CD4-positive, alpha-beta T cell treated with Interferon alpha-2 for 1 hour (primary cell): ENCODE measurements around the gene SEMA4C.
"Not testable (repeated sequence)": the region's sequence is repeated elsewhere in the genome, so short reads cannot be mapped to it uniquely, and the experiment has no call there.

Experiments used
- DNase-seq, 2 donors: peaks; one replicate each; pipeline ENCODE4 v3.0.0-alpha.2; 2020 to 2022

The SEMA4C gene

DNA sequence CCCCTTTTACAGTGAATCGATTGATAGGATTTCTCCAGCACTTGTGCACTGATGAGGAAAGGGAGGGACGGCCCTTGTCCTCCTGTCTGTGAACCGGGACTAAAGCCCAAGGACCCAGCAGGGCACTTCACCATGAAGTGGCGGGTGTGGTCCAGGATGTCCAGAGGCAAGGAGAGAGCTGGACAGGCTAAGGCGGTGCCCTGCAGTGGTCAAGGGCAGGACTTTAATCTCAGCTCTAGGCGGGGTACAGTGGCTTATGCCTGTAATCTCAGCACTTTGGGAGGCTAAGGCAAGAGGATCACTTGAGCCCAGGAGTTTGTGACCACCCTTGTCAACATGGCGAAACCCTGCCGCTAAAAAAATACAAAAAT is 28.2 kb upstream of the SEMA4C start:
- DNase-seq: no peak

DNA sequence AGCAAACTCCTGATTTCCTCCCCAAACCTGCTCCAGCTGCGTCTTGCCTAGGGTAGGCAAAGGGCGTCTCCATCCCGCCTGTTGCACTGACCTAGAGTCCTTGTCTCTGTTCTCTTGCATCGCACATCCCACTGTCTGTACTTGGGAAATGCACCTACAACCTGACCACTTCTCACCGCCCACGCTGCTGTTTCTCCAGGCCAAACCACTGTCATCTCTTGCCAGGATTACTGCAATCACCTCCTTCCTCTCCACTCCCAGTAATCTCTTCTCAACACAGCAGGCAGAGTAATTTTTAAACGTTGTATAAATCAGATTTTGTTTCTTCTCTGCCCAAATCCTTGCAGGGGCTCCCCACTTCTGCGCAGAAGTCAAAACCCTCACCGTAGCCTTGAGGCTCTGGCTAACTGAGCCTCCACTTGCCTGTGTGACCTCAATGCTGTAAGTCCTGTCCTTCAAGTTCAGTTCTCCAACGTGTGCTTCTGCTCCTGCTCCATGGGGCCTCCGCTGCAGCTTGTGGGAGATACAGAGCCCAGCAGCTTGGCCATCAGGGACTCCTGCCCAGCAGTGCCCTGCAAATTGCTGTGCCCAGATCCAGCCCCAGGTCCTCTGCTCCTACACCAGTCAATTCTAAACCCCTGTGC is 27.7 kb upstream of the SEMA4C start:
- DNase-seq: no peak

DNA sequence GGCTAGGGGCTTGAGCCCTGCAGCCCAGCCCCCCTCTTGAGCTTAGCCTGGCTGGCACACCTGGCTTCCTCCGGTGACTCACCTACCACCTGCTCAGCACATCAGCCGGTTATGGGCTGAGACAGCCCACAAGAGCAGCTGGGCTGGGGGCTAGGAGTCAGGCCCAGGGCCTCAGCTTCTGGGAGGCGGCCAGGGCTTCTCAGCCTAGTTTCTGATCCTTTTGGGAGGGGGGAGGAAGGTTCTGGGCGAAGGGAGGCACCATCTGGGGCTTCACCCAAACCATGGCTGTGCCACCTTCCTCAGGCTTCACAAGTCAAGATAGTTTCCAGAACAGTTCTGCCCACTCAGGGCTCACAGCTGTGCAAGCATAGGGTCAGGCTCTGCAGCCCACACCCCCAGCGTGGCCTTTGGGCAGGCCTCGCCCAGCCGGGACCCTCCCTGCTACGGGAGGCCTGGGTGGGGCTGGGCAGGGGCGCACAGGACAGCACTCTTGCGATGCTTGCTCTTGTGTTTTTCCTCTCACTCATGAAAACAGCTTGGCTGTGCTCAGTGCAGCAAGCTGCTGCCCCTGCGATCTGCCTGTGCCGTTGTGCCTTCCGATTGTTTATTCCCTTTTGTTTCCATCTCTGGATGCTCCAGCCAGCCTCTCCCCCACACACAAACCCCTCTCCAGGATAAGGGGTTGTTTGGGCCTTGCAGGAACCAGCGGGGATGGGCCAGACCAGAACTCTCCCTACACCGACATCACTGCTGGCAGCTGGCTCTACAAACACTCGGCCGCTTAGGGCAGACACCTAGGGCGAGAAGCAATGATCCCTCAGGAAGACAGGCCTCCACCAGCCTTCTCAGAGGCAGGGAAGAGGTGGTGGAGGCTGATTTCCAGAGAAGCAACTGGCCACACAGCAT is 26.1 kb upstream of the SEMA4C start:
- DNase-seq: peak in 1 of 2 donors; percentile 14

DNA sequence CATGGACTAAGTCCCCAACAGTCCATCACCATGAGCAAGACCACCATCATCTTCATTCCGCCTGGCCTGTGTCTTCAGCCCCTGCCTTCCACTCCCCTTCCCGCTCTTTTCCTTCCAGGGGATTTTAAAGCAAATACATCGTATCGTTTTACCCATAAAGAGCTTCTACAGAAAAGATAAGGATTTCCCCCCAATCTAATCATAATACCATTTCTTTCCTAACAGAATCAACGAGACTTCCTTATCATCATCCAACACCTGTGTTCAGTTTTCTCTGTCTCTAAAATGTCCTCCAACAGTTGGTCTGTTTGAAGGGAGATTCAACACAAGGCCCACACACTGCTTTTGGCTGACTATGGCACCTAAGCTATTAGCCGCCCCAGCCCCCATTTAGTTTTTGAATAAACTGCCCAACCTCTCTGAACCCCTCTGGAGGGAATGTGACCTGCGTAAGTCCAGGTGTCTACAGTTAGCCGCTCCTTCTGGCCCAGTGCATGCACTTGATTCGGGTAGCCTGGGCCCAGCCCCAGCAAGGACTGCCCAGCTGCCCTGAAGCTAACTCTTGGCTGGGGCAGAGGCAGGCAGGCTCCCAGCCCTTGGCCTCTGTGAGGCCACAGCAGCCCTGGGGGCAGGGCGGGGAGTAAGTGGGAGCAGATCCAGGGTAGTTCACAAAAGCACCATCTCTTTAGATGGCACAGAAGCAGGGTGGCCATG is 25.3 kb upstream of the SEMA4C start:
- DNase-seq: no peak

DNA sequence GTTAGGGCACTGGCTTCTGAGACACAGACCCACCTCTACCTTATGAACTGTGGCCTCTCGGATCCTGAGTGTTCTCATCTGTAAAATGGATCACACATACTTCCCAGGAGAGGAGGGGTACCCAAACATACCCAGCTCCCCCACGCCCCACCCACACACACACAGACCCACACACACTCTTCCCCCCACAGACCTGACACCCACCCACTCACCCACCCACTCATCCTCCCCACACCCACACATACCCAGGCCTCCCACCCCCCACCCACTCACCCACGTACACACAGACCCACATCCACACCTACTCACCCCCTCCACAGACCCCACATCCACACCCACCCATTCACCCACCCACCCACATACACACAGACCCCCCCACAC is 24.3 kb upstream of the SEMA4C start:
- no peak for DNase-seq

DNA sequence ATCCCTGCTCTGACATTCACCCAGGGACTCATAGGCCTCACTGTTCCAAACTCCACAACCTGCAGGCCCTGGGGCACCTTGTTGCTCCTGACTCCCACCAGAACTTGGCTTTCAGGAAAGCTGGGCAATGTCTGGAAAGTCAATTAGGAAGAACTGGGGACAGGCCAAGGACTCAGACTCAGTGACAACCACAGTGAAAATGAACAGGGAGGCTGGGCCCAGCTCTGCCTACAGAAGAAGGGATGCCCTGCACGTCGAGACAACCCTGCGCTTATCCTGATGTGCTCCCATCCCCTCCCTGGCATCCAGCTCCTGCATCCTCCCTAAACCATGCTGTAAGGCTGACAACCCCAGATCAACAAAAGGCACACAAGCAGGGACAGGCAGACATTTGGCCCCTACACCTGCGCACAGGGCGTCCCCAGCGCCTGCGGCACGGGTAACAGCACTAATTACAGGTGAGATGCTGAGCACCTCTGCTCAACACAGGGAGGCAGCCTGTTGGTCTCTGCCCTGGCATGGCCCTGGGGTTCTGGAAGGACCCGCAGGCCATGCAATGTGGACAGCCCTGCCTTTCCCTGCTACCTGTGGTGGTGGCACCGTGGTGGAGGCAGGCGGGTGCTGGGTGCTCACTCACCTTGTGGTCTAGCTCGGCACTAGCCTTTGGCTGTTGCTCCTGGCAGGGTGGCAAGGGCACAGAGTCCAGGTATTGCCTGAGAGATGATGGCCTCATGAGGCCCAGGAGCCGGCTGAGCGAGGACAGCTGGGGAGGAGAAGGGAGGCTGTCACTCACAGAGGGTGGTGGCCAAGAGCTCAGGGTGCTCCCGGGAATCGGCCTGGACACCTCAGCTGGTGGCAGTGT is 23.6 kb upstream of the SEMA4C start:
- no peak for DNase-seq

DNA sequence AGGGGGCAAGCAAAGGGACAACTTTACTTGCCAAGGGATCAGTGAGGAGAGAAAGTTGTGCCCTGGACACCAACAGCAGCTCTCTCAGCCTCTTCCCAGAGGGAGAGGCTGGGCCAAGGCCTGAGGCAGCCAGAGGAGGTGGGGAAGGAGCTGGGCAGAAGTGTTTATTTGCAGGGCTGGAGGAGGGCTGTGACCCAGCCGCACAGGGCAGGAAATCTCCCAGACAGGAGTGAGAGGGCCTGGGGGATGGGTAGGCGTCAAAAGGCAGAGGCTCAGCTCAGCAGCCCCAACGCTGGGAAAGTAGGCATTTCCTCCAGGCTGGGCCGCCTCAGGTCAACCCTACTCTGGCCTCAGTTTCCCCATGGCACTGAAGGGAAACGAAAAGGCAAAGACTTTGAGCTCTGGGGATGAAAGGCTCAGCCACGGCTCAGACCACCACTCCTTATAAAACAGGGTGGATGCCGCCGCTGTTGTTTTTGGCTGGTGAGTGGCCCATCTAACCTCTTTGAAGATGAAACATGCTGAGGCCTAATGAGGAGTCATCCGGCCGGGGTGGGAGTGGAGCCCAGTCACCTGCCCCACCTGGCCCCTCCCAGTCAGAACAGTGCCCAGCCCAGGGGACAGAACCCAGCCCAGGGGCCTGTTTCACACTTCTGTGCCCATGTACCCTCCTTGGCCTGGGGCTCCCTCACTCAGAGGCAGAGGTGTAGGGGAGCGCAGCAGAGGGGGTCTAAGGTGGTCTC is 21.9 kb upstream of the SEMA4C start:
- DNase-seq: peak in 1 of 2 donors; percentile 29

DNA sequence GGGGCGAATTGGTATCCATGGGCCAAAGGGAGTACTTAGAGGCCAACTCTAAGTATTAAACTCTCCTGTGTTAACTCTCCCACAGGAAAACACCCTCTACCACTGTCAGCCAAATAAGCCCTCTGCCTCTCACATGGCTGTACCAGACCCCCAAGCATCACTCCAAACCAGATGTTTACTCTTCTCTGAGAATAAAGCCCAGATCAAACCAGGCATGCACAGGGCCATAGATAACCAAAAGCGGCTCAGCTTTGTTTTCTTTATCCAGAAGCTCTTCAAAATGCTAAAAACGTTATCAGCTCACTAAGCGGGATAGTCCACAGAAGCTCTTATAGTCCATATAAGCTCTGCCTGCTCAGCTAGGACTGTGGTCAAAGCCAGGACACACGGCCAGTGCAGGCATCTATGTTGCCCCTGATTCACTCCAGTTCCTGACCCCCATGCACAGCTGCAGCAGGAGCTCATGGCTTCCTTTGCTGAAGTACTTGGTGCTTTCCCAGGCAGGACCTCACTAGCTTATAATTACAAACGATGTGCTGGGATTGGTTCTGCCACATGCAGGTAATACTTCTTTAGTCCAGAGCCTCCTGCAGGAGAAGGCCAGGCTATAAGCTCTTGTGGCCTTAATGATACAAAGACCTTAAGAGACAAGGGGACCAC is 21.0 kb upstream of the SEMA4C start:
- DNase-seq: no peak

DNA sequence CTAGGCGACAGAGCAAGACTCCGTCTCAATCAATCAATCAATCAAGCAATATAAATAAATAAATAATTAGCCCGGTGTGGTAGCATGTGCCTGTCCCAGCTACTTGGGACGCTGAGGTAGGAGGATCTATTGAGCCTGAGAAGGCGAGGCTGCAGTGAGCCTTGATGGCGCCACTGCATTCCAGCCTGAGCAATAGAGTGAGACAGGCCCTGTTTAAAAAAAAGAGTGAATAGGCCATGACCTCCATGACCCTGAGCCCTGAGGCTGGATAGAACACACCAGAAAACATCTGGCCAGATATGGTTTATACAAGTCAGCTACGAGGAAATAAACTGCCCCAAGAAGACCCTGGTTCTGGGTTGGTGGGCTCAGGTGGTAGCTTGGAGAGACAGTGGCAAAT is 20.4 kb upstream of the SEMA4C start:
- DNase-seq: no peak

DNA sequence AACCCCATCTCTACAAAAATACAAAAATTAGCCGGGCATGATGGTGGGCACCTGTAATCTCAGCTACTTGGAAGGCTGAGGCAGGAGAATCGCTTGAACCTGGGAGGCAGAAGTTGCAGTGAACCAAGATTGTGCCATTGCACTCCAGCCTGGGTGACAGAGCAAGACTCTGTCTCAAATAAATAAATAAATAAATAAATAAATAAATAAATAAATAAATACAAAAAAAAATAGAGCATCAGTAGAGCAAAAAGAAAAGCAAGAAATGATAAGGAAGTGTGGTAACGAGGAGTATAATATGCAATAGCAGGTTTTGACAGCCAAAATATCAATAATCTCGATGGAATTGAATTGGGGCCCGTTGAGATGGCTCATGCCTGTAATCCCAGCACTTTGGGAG is 19.6 kb upstream of the SEMA4C start:
- not testable (repeated sequence) for DNase-seq

DNA sequence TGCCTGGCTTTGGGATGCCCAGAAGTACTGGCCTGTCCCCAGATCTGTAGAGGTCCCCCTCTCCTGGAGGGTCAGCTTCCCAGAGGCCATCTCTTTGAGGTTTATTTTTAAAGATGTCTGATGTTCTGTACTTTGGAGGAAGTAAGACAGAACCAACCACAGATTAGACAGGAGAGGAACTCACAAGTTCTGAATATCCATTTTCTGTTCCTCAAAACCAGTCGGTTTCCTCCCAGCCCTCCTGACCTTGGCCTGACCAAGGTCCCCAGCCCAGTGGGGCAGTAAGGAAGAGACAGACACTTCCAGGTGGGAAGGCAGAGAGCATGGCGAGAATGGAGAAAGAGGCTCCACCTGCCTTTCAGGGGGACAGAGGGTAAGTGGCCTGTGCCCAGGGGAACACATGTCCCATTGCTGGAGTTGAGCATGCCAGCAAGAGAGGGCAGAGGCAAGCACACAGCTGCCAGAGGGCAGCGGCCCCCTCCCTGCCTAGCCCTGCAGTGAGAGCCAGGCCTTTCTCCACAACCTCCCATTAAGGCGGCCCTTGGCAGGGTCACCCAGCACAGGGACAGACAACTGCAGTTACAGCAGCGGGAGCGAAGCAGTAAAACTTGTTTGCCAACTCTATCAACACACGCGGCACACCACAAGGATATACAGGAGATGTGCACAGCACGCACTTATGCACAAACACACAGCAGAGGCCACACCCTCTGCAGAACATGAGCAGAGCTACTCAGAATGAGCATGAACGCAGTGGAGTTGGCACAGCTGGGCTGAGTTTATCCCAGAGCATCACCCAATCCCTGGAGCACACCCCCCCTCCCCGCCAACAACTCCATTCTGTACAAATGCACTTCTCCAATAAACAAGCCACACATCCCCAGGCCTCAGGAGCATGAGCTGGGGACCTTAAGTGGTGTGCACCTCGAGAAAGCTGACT is 18.5 kb upstream of the SEMA4C start:
- no peak for DNase-seq

DNA sequence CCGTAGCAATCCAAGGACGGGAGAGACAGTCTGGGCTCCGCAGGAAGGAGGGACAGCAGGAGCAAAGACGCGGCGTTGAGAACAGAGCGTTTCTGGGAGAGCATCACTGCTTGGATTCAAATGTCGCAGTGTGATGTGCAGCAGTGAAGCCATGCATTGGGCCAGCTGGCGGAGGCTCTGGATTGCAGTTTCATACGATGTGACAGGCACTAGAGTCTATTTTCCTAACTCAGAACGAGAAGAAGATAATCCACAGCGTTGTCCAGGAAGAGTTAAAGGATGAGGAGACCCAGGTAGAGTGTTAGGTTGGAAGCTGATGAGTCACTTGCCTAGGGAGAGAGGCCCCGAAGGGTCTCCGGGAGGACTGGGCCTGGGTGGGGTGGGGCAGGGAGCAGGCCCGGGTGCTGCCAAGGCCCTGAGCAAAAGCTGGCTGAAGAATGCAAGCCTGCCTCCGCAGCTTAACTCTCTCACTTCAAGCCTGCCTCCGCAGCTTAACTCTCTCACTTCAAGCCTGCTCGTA is 17.7 kb upstream of the SEMA4C start:
- no peak for DNase-seq

DNA sequence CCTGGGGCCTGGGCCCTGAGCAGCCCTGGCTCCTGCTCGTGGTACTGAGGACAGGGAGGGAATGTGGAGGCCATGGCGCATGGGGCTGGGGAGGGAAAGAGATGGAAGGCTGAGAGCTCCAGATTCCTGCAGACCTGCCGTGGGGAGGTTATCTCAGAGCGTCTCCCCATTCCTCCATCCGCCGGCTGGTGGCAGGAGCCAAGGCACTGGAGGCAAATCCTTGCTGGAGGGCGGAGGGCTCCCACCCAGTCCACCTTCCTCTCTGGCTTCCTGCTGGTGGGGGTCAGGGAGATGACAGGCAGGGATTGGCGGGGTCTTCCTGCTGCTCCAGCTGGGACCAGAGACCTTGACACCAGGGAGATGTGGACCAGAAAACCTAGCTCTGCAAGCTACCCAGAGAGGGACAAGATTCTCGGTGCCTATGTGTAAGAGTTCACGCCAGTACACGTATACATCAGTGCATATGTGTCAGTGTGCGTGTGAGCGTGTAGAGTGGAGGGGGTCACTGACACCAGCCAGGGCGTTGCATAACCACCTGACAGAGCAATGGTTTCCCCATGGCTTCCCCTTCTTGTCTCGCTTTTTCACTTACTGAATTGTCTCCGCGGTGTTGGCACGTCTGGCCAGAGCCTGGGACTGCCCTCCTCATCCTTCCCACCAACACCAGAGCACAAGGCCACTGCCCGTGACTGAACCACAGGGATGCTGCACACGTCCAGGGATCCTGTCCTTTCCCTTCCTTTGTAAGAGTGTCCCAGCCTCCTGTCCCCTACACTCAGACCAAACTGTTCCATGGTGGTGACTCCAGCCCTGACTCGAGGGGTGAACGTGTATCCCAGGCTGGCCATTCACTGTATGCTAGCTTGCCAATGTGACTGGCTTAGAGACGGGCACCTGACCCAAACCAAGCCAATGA is 15.8 kb upstream of the SEMA4C start:
- peak in 1 of 2 donors; percentile 48 for DNase-seq

DNA sequence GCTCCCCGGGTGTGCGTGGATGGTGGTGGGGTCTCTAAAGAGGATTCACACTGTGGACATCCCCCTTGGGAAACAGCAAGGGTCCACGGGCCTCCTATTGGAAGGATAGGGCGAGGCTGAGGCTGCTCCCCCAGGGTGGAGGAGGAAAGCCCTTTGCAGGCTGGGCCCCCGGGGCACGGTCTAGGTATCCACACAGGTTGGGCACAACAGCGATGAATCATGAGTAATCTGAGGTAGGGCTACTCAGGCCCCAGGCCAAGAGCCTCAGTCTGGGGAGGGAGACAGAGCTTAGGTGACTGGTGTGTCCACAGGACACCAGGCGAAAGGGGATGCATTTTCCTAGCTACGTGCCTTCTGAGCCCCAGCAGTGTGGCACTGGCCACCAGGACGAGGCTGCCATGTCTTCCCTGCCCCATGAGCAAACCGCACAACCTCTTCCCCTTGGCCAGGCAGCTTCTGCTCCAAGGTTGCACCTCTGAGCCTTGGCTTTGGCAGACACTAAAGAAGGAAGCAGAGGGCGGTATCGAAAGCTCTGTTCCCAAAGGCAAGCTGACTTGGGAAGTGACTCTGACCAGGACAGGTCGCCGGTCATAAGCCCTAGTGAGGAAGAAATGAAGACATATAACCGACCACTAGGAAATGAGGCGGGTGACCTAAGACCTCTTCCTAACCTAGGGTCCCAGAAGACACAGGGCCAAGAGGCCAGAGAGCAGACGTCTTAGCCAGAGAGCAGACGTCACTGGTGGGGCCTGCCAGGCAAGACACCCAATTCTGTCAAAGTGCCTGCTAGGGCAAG is 14.6 kb upstream of the SEMA4C start:
- DNase-seq: no peak

DNA sequence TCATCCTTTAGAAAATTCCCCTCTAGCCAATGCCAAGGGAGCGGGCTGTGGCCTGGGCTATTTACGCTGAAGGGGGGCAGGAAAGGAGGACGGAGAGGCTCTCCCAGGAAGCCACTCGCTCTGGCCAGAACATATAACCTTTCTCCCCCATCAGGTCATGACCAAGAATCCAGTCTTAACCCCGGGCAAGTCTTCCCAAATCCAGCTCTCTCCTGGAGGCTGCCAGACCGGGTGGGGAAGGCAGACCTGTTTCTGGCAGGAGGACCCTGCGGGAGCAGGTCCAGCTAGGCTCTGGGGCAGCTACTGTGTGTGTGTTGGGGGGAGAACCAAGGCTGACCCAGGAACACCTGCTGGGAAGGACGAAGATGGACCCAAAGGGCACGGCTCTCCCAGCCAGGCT is 13.4 kb upstream of the SEMA4C start:
- no peak for DNase-seq

DNA sequence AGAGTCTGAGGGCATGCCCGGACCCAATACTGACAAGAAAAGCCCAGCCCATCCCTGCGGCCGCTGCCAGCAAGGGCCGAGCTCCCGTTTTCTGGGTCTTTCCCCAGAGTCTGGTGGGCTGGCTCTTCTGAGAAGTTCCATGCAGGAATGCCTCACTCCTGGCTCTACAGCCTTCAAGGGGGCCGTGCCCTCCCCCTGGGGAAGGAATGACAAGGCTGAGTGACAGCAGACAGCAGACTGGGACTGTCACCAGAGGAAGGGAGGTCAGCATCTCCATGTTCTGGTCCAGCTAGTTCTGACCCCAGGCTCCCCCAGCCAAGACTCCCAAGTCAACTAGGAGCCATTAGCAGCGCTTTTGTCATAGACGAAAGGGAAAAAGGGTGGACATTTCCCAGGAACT is 13.0 kb upstream of the SEMA4C start:
- DNase-seq: no peak

DNA sequence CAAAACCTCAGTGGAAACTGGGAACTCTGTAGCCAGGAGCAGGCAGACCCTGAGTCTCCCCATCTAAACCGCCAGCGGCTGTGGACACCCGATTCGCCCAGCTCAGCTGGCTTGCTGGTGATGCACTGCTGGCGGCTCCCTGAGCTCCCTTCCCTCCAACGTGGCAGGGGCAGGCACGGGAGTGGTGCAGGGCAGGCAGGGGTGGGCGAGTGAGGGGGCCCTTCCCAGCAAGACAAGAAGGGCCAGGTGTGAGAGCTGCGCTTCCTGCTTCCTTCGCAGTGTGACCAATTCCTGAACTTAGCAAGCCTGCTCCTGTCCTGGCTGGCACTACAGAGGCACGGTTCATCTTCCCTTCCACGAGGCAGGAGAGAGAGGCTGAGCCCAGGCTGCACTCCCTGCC is 12.3 kb upstream of the SEMA4C start:
- DNase-seq: no peak
